Astrocyte of the spinal cord (primary cell): Measurements from ENCODE around the gene SMYD1.

Source experiments
- DNase-seq: peaks from one replicate; pipeline ENCODE4 v3.0.0; 2011; ENCODE audit warnings: low read depth, low spot score
- H3K4me3 ChIP-seq: 2 replicates; pipeline ENCODE4 v1.5.1; 2011; ENCODE audit warnings: low read depth, mild to moderate bottlenecking, low read length, moderate library complexity
- CTCF ChIP-seq: IDR thresholded peaks from 2 replicates; pipeline ENCODE4 v1.5.1; 2012; ENCODE audit warnings: low read depth, mild to moderate bottlenecking, low read length, inconsistent platforms
- in situ Hi-C: cut with HindIII; loops from 2 replicates; pipeline ENCODE4 v1.10.0; 2017; ENCODE audit warnings: low sequenced_read_pairs

Gene SMYD1

GRCh38 chr2:88099798-88100488 lies 32.3 kb downstream of the SMYD1 start:
- no peak overlapping the region for H3K4me3 ChIP-seq
- in situ Hi-C loops, result no loop called here
- no peak for TF ChIP-seq CTCF
- DNase-seq, result no peak

DNA sequence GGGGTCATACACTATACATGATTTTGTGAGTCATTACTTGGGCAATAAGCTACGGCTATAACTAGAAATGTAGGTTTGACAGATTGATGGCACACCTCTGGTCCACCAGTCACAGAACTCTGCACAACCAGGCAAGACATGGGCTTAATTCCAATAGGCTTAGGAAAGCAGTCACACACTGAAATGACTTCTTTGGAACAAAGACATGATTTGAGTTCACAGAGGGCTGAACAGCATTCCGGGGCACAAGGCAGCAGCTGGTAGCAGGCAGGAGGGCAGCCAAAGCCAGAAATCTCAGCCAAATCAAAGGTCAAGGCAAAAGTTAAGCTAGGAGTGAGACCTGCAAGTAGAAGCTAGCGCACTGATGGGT lies 32.8 kb downstream of the SMYD1 start:
- in situ Hi-C loops, result no loop called here

GRCh38 chr2:88108796-88109195 lies 41.2 kb downstream of the SMYD1 start:
- no peak for TF ChIP-seq CTCF
- DNase-seq, result no peak
- in situ Hi-C loops, result no loop called here
- no peak overlapping the region for H3K4me3 ChIP-seq

More for the DNA sequence above, 32.8 kb downstream of the SMYD1 start:
- DNase-seq, result no peak
- no peak for TF ChIP-seq CTCF
- no peak overlapping the region for H3K4me3 ChIP-seq

GRCh38 chr2:88110830-88111229 lies 43.2 kb downstream of the SMYD1 start:
- in situ Hi-C loops, result no loop called here
- no peak for DNase-seq
- H3K4me3 ChIP-seq, result no peak overlapping the region
- TF ChIP-seq CTCF, result no peak

- no peak overlapping the region for H3K4me3 ChIP-seq
- TF ChIP-seq CTCF, result no peak
- no peak for DNase-seq
- in situ Hi-C loops, result no loop called here
Observed at GRCh38 chr2:88113069-88113468, 45.4 kb downstream of the SMYD1 start.

DNA sequence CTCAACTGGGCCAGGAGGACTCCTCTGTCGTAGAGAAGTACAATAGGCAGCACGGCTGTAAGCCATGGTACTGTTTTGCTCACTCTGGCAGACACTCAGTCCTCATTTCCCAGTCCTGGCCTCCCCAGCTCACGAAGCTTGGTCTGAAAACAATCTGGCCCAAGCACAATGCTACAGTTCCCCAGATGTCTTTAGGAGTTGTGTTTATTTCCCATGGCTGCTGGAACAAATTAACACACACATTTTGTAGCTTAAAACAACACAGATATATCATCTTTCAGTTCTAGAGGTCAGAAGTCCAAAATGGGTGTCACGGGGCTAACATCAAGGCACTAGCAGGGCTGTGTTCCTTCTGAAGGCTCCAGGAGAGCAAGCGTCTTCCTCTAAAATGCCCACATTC lies 47.3 kb downstream of the SMYD1 start:
- in situ Hi-C loops, result no loop called here

More for the DNA sequence above, 47.3 kb downstream of the SMYD1 start:
- no peak overlapping the region for H3K4me3 ChIP-seq
- DNase-seq, result no peak
- no peak for TF ChIP-seq CTCF
